ENCODE results near the gene PIK3AP1. TPM values are rescaled to one million over a fixed set of nuclear protein-coding genes. Genes with fewer than 3 reads are reported as not detected.

Gene PIK3AP1
- total and polyA plus RNA-seq, 2 of the 8 experiments (the other 6 are each of a cell fraction or from before 2014, with no cell fraction given): 1.9 to 4.5 TPM

- H3K4ac ChIP-seq (replicated peaks; ENCODE audit: insufficient read length, low read depth, low read length): no peak overlapping the region
- H3K23ac ChIP-seq (ENCODE audit: insufficient read length): no peak overlapping the region
- H3K27ac ChIP-seq (ENCODE audit: low read depth, low read length): no peak overlapping the region
- no peaks in the 10 kb centered on the region for H3K23me2 ChIP-seq (ENCODE audit: low read depth, low read length)
- ChIA-PET CTCF (ENCODE audit: partially characterized antibody) (no interaction called here), POLR2A (ENCODE audit: partially characterized antibody) (no interaction called here)
- no peaks in the 10 kb centered on the region for H4K20me1 ChIP-seq (replicated peaks in 1 of 2; ENCODE audit: control insufficient read depth in 1 of 2, insufficient read depth in 2 of 2, low read length in 2 of 2)
- H2BK15ac ChIP-seq (ENCODE audit: low read length): no peak overlapping the region
- H2AK5ac ChIP-seq (ENCODE audit: low read depth, low read length): no peak overlapping the region
- no peak overlapping the region for H2BK5ac ChIP-seq (ENCODE audit: low read depth, low read length)
- no peak overlapping the region for H4K91ac ChIP-seq (replicated peaks; ENCODE audit: insufficient read length, low read length)
- H3K4me2 ChIP-seq (ENCODE audit: insufficient read depth in 1 of 2, low read depth in 2 of 2, low read length in 2 of 2): no peak overlapping the region
- H4K8ac ChIP-seq (ENCODE audit: extremely low read depth, insufficient read depth, low read length): no peak overlapping the region
- no peaks in the 10 kb centered on the region for H3K4me1 ChIP-seq (replicated peaks in 1 of 4; ENCODE audit: control insufficient read depth in 3 of 4, insufficient read depth in 4 of 4, low read length in 3 of 4)
- H3K79me2 ChIP-seq (ENCODE audit: control insufficient read depth in 1 of 2, insufficient read depth in 2 of 2, low read length in 2 of 2): no peaks in the 10 kb centered on the region
- H3K56ac ChIP-seq (replicated peaks; ENCODE audit: insufficient read length, low read depth, low read length): no peak overlapping the region
- no peak overlapping the region for H2BK20ac ChIP-seq (ENCODE audit: low read length)
- H3K14ac ChIP-seq (ENCODE audit: insufficient read length): no peak overlapping the region
- no peak overlapping the region for H3K18ac ChIP-seq (ENCODE audit: extremely low read depth, low read length)
- no peaks in the 10 kb centered on the region for H3K79me1 ChIP-seq (ENCODE audit: low read depth, low read length)
- no peaks in the 10 kb centered on the region for H3K27me3 ChIP-seq (replicated peaks in 1 of 4; ENCODE audit: control insufficient read depth in 3 of 4, extremely low read depth in 1 of 4, insufficient read depth in 3 of 4, low read length in 3 of 4)
- H3K9me3 ChIP-seq (ENCODE audit: insufficient read depth in 2 of 2, low read depth in 1 of 2, low read length in 1 of 2): no peaks in the 10 kb centered on the region
- TF ChIP-seq GTF2F1 (IDR thresholded peaks at IDR 0.05; ENCODE audit: borderline replicate concordance, low read depth, low read length): no peak
- no peak overlapping the region for H3K9ac ChIP-seq (replicated peaks in 1 of 4; ENCODE audit: extremely low read depth in 1 of 4, low read depth in 3 of 4, low read length in 3 of 4)
- WGBS, 2 experiments (ENCODE audit: extremely low coverage in 1 of 2, insufficient coverage in 1 of 2, insufficient read length in 1 of 2, insufficient replicate concordance in 2 of 2, low coverage in 1 of 2, low lambda C conversion rate in 2 of 2, missing lambda C conversion rate in 1 of 2): 87% methylated on average over 1 of the region's 1 CpG; no CpG with 5 or more reads in 1 of the 2 experiments
- H4K5ac ChIP-seq (ENCODE audit: insufficient read length, low read depth, low read length): no peak overlapping the region
- no peak overlapping the region for H2BK12ac ChIP-seq (ENCODE audit: low read depth, low read length)
- FAIRE-seq (no peak), DNase-seq (ENCODE audit: low read depth in 1 of 2, low spot score in 2 of 2) (no peak)
- no peak overlapping the region for H2BK120ac ChIP-seq (replicated peaks; ENCODE audit: low read depth, low read length)
- H3K4me3 ChIP-seq (ENCODE audit: extremely low read depth in 1 of 4, insufficient read depth in 2 of 4, low read depth in 3 of 4, low read length in 4 of 4): no peak overlapping the region
- no peaks in the 10 kb centered on the region for H3K36me3 ChIP-seq (ENCODE audit: control insufficient read depth in 2 of 4, insufficient read depth in 4 of 4, low read length in 3 of 4)
- no peak overlapping the region for H2AFZ ChIP-seq (ENCODE audit: low read length)
Observed at GRCh38 chr10:96625173-96625572, 95.1 kb downstream of the PIK3AP1 start.

All from H1 (cell line).